ENCODE measurements around the gene CEP97. TPM values are rescaled to one million over a fixed set of nuclear protein-coding genes. Genes with fewer than 3 reads are reported as not detected.
"Not testable (repeated sequence)": the region's sequence is repeated elsewhere in the genome, so short reads cannot be mapped to it uniquely, and the experiment has no call there.

Gene CEP97
- total RNA-seq, 2 experiments from 2014 or later = 15.9 to 18.7 TPM

DNA sequence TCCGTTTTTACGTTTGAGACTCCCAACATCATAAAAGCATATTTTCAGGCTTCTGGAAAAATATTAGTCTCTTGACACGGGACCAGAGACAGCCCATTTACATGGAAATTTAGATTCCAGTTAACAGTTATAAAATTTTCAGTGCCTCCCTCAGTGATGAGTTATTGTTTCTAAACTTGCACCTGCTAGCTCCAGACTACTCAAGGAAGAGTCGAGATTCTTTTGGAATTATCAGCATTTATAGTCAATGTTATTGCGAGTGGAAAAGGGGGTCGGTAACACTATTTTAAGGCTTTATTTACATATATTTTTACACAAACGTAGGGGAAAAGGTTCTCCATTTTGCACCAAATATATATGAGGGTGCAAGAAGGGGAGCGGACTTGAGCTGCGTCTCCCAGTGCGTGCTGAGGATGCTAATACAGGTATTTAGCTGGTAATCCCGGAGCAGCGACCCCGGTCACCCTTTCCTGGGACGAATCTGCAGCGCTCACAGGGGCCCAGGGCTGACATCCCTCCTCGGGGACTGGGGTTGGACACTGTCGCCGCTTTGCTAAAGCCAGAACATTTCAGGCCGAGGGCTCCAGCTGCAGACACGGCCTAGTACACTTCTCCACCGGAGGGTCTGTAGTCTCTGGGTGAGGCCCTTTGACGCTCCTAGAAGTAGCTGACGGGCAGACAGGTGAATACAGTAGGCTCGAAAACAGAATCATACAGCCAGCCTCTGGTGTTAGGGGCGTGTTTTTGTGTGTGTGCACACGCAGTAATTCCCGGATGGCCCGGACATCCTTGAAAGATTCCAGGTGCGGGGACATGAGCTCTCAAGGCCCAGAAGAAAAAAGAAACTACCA is 46.8 kb upstream of the CEP97 start:
- H3K36me3 Mint-ChIP-seq (ENCODE audit: low read depth) = peaks cover 60% of the 10 kb centered on the region
- intact Hi-C loops (cut with micrococcal nuclease) = loop anchor here (2.0 kb wide), 1 partner anchor 103 kb away; the partner anchor contains the start of gene PCNP
- H3K4me1 Mint-ChIP-seq (ENCODE audit: low read depth) = peaks cover 48% of the 10 kb centered on the region
- DNase-seq = peak; percentile 16
- peak overlapping the region; percentile 92 for H3K4me3 Mint-ChIP-seq
- peak overlapping the region; percentile 93 for H3K27ac Mint-ChIP-seq
- no peaks in the 10 kb centered on the region for H3K9me3 Mint-ChIP-seq
- CTCF ChIA-PET = interaction anchor here (0.8 to 3.4 kb wide), 4 partner anchors 8 to 104 kb away, joined by 3 to 19 read pairs (median 4); partner anchors contain the start of genes PCNP and RPL24
- ATAC-seq = no peak
- TF ChIP-seq, protein P1, sequence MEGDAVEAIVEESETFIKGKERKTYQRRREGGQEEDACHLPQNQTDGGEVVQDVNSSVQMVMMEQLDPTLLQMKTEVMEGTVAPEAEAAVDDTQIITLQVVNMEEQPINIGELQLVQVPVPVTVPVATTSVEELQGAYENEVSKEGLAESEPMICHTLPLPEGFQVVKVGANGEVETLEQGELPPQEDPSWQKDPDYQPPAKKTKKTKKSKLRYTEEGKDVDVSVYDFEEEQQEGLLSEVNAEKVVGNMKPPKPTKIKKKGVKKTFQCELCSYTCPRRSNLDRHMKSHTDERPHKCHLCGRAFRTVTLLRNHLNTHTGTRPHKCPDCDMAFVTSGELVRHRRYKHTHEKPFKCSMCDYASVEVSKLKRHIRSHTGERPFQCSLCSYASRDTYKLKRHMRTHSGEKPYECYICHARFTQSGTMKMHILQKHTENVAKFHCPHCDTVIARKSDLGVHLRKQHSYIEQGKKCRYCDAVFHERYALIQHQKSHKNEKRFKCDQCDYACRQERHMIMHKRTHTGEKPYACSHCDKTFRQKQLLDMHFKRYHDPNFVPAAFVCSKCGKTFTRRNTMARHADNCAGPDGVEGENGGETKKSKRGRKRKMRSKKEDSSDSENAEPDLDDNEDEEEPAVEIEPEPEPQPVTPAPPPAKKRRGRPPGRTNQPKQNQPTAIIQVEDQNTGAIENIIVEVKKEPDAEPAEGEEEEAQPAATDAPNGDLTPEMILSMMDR (IDR thresholded peaks at IDR 0.05) = no peak
- H3K27me3 Mint-ChIP-seq = no peaks in the 10 kb centered on the region
- POLR2A ChIA-PET = interaction anchor here (0.6 to 3.2 kb wide), 12 partner anchors 8 to 150 kb away, joined by 3 to 80 read pairs (median 3); partner anchors contain the start of genes NXPE3, PCNP, RPL24 and TRMT10C

DNA sequence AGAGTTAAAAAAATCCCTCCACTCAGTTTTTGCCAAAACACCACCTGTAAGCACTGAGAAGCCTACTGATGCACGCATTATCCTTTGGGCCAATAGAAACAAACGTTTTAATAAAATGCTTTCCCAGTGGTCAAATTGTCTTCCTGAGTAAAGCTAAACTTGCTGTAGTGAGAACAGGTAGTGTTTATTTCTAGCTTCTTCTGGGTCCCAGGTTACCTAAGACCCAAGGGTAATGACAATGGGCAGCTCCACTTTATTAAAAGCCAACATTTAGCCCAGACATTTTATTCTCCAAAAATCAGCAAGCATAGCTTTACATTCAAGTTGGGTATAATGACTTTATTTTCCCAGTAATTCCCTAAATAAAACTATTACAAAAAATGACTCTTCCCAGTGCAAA is 45.6 kb upstream of the CEP97 start:
- CTCF ChIA-PET; DNase-seq; intact Hi-C loops (cut with micrococcal nuclease); H3K4me3 Mint-ChIP-seq; H3K9me3 Mint-ChIP-seq; ATAC-seq; H3K27me3 Mint-ChIP-seq; H3K27ac Mint-ChIP-seq: not testable (repeated sequence)
- H3K4me1 Mint-ChIP-seq (ENCODE audit: low read depth) = peaks cover 46% of the 10 kb centered on the region
- H3K36me3 Mint-ChIP-seq (ENCODE audit: low read depth) = peaks cover 62% of the 10 kb centered on the region
- POLR2A ChIA-PET = interaction anchor here (1.3 to 3.2 kb wide), 4 partner anchors 7 to 104 kb away, joined by 3 to 80 read pairs (median 3); partner anchors contain the start of genes PCNP and RPL24

DNA sequence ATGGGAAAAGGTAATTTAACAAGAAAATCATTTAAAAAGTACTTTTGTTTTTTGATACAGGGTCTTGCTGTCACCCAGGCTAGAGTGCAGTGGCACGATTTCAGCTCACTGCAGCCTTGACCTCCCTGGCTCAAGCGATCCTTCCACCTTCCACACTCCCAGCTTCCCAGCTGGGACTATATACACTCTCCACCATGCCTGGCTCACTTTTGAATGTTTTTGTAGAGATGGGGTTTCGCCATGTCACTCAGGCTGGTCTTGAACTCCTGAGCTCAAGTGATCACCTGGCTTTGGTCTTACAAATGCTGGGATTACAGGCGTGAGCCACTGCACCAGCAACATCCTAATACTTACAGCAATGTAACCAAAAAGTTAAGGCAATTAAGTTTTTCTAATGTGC is 43.9 kb upstream of the CEP97 start:
- H3K4me3 Mint-ChIP-seq = no peak overlapping the region
- POLR2A ChIA-PET = interaction anchor here (1.1 kb wide), 1 partner anchor 967 kb away, joined by 3 read pairs; no protein-coding TSS in a partner anchor
- peak overlapping the region; percentile 71 for H3K27ac Mint-ChIP-seq
- DNase-seq (no peak), ATAC-seq (no peak)
- CTCF ChIA-PET = interaction anchor here (0.8 to 1.4 kb wide), 2 partner anchors 99 to 107 kb away, joined by 3 to 5 read pairs; partner anchors contain the start of genes NXPE3 and PCNP
- peaks cover 39% of the 10 kb centered on the region for H3K4me1 Mint-ChIP-seq (ENCODE audit: low read depth)
- no peaks in the 10 kb centered on the region for H3K27me3 Mint-ChIP-seq
- H3K9me3 Mint-ChIP-seq = no peaks in the 10 kb centered on the region
- intact Hi-C loops (cut with micrococcal nuclease) = loop anchor here (10.0 kb wide), 1 partner anchor 174 kb away; no protein-coding TSS in a partner anchor
- TF ChIP-seq, protein P1 (IDR thresholded peaks at IDR 0.05) = no peak
- H3K36me3 Mint-ChIP-seq (ENCODE audit: low read depth) = peaks cover 66% of the 10 kb centered on the region

DNA sequence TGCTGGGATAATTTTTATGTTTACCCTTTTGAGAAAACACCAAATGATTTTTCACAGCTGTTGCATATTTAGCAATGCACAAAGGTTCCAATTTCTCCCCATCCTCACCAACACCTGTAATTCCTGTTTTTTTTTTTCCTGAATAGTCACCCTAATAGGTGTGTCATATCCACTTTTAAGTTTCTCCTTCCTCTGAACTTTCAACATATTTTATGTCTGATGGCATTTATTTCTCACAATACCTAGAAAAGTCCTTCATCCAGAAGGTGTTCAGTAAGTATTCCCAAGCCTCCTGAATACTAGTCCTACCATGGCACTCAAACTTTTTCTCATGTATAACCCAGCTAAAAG is 39.4 kb upstream of the CEP97 start:
- TF ChIP-seq, protein P1 (IDR thresholded peaks at IDR 0.05) = no peak
- POLR2A ChIA-PET = interaction anchor here (1.0 to 4.2 kb wide), 6 partner anchors 8 to 123 kb away, joined by 3 to 80 read pairs (median 6); partner anchors contain the start of genes CEP97, NXPE3 and ZBTB11
- H3K27me3 Mint-ChIP-seq = no peaks in the 10 kb centered on the region
- CTCF ChIA-PET = interaction anchor here (0.9 to 3.6 kb wide), 4 partner anchors 8 to 80 kb away, joined by 3 to 19 read pairs (median 3); partner anchors contain the start of gene ZBTB11
- ATAC-seq (no peak), DNase-seq (no peak)
- H3K4me3 Mint-ChIP-seq = peak overlapping the region; percentile 100
- peak overlapping the region; percentile 100 for H3K27ac Mint-ChIP-seq
- H3K4me1 Mint-ChIP-seq (ENCODE audit: low read depth) = peaks cover 39% of the 10 kb centered on the region
- intact Hi-C loops (cut with micrococcal nuclease) = loop anchor here (5.0 to 10.0 kb wide), 3 partner anchors 37 to 170 kb away; partner anchors contain the start of genes CEP97 and NXPE3
- H3K36me3 Mint-ChIP-seq (ENCODE audit: low read depth) = peaks cover 57% of the 10 kb centered on the region
- no peaks in the 10 kb centered on the region for H3K9me3 Mint-ChIP-seq

DNA sequence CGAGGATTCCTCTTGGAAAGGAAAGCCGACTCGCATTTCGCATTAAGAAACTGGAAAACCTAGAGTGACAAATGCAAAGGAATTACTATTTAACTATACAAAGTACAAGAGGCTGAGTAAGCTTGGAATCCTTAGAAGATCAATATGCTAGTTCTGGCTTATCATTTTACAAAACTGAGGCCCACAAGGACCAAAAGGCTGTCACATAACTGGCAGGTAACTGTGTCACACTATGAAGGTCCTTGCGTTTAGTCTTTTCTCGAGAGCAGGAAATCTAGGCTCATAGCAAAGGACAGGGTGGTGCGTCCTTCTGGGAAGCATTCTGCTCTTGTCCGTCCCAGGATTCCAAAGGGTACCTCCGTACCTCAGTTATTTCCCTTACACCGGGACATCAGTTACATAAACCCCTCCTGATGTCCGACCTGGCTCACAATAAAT is 38.5 kb upstream of the CEP97 start:
- Mint-ChIP-seq H3K4me1 (ENCODE audit: low read depth) (peaks cover 39% of the 10 kb centered on the region), H3K9me3 (no peaks in the 10 kb centered on the region), H3K4me3 (peak overlapping the region; percentile 100), H3K27ac (peak overlapping the region; percentile 100), H3K27me3 (no peaks in the 10 kb centered on the region), H3K36me3 (ENCODE audit: low read depth) (peaks cover 49% of the 10 kb centered on the region)
- no peak for ATAC-seq
- TF ChIP-seq, protein P1 (IDR thresholded peaks at IDR 0.05) = no peak
- ChIA-PET POLR2A (interaction anchor here (0.6 to 4.2 kb wide), 13 partner anchors 9 to 252 kb away, joined by 3 to 80 read pairs (median 4); partner anchors contain the start of genes CEP97, NFKBIZ, NXPE3 and ZBTB11), CTCF (interaction anchor here (0.7 to 3.6 kb wide), 7 partner anchors 9 to 117 kb away, joined by 3 to 19 read pairs (median 4); partner anchors contain the start of gene ZBTB11)
- intact Hi-C loops (cut with micrococcal nuclease) = loop anchor here (5.0 to 10.0 kb wide), 3 partner anchors 36 to 169 kb away; partner anchors contain the start of genes CEP97 and NXPE3
- DNase-seq = no peak

All from activated CD8-positive, alpha-beta T cell treated with anti-CD3 and anti-CD28 coated beads for 36 hours (primary cell).